IMR-90 (cell line): ENCODE data around the gene SLC43A2. TPM values are rescaled to one million over a fixed set of nuclear protein-coding genes. Genes with fewer than 3 reads are reported as not detected.

ENCODE experiments used
- ATAC-seq: fragments of 200-7000 bp; cut with Tn5 transposase; 2 replicates; pipeline ENCODE4 v1.9.1; 2020; ENCODE audit warnings: low read depth, mild to moderate bottlenecking, moderate library complexity
- BruUV-seq: library from RNA; stranded (reverse); fragments of 400-500 nt; replicated peaks from 2 replicates; lab custom pipeline; 2021; lab: Mats Ljungman, UMichigan
- CTCF ChIA-PET: fragments of 300-600 bp; formaldehyde crosslinking; extraction: SDS; loops from one replicate; lab custom pipeline; 2021; ENCODE audit warnings: antibody characterized with exemption; lab: Yijun Ruan, JAX
- POLR2A ChIA-PET: fragments of 300-600 bp; sonication (Branson Sonifier 250); formaldehyde crosslinking; loops from one replicate; lab custom pipeline; 2022; ENCODE audit warnings: antibody characterized with exemption; ENCODE audit not compliant: unreplicated experiment; lab: Charles Lee
- DNase-seq: peaks from one replicate; pipeline ENCODE4 v3.0.0; 2013
- H2AFZ ChIP-seq: replicated peaks from 2 replicates; pipeline ENCODE3; 2013; ENCODE audit warnings: low read length, mild to moderate bottlenecking; ENCODE audit not compliant: poor library complexity
- H2AK5ac ChIP-seq: 2 replicates; pipeline ENCODE4 v1.6.1; 2013; ENCODE audit warnings: low read depth, low read length, inconsistent platforms
- H2AK9ac ChIP-seq: replicated peaks from 2 replicates; pipeline ENCODE3; 2013; ENCODE audit warnings: mild to moderate bottlenecking, low read depth, low read length, moderate library complexity; ENCODE audit not compliant: poor library complexity
- H2BK120ac ChIP-seq: 2 replicates; pipeline ENCODE4 v1.6.1; 2013; ENCODE audit warnings: low read depth, low read length, inconsistent platforms
- H2BK15ac ChIP-seq: 3 replicates; pipeline ENCODE4 v1.6.1; 2013; ENCODE audit warnings: low read depth, low read length, inconsistent platforms
- H2BK20ac ChIP-seq: 2 replicates; pipeline ENCODE4 v1.6.1; 2013; ENCODE audit warnings: low read depth, mild to moderate bottlenecking, inconsistent platforms, low read length, moderate library complexity
- H2BK5ac ChIP-seq: 2 replicates; pipeline ENCODE4 v1.6.1; 2013; ENCODE audit warnings: mild to moderate bottlenecking, low read depth, low read length, inconsistent platforms; ENCODE audit not compliant: poor library complexity, severe bottlenecking
- H3K14ac ChIP-seq: replicated peaks from 2 replicates; pipeline ENCODE4 v1.6.1; 2013; ENCODE audit warnings: low read depth, low read length, inconsistent platforms
- H3K18ac ChIP-seq: 2 replicates; pipeline ENCODE4 v1.6.1; 2013; ENCODE audit warnings: low read depth, low read length, control low read depth
- H3K23ac ChIP-seq: 2 replicates; pipeline ENCODE4 v1.6.1; 2013; ENCODE audit warnings: low read depth, low read length, inconsistent platforms
- H3K27ac ChIP-seq: 2 replicates; pipeline ENCODE4 v1.5.1; 2013; ENCODE audit warnings: mild to moderate bottlenecking, control low read depth, low read length; ENCODE audit not compliant: insufficient read depth
- H3K27me3 ChIP-seq: 2 replicates; pipeline ENCODE4 v1.6.1; 2013; ENCODE audit warnings: low read length; ENCODE audit not compliant: control insufficient read depth, insufficient read depth
- H3K36me3 ChIP-seq: 2 replicates; pipeline ENCODE4 v1.6.1; 2013; ENCODE audit warnings: low read length, mixed read lengths; ENCODE audit not compliant: control insufficient read depth, insufficient read depth
- H3K4ac ChIP-seq: 2 replicates; pipeline ENCODE4 v1.6.1; 2013; ENCODE audit warnings: low read depth, low read length, inconsistent platforms
- H3K4me1 ChIP-seq: 2 replicates; pipeline ENCODE4 v1.6.1; 2013; ENCODE audit warnings: low read length, mixed read lengths; ENCODE audit not compliant: control insufficient read depth, insufficient read depth
- H3K4me2 ChIP-seq: 2 replicates; pipeline ENCODE4 v1.6.1; 2013; ENCODE audit warnings: low read depth, mild to moderate bottlenecking, control low read depth, low read length, moderate library complexity
- H3K4me3 ChIP-seq: 2 replicates; pipeline ENCODE4 v1.5.1; 2013; ENCODE audit warnings: low read depth, mild to moderate bottlenecking, control low read depth, low read length, moderate library complexity; ENCODE audit not compliant: insufficient read depth
- H3K56ac ChIP-seq: 2 replicates; pipeline ENCODE4 v1.6.1; 2013; ENCODE audit warnings: low read length, inconsistent platforms; ENCODE audit not compliant: insufficient read depth; ENCODE audit errors: extremely low read depth
- H3K79me1 ChIP-seq, 2 experiments: 2 replicates each; pipeline ENCODE4 v1.6.1; 2013; ENCODE audit warnings: low read length in 2 of 2, inconsistent platforms in 1 of 2, low read depth in 1 of 2
- H3K9ac ChIP-seq: 2 replicates; pipeline ENCODE4 v1.6.1; 2013; ENCODE audit warnings: low read depth, low read length, control low read depth
- H3K9me1 ChIP-seq: 2 replicates; pipeline ENCODE4 v1.6.1; 2013; ENCODE audit warnings: low read length, inconsistent platforms; ENCODE audit not compliant: insufficient read depth
- H3K9me3 ChIP-seq: 2 replicates; pipeline ENCODE4 v1.6.1; 2013; ENCODE audit warnings: low read length; ENCODE audit not compliant: control insufficient read depth, insufficient read depth
- H4K20me1 ChIP-seq: 2 replicates; pipeline ENCODE4 v1.6.1; 2013; ENCODE audit warnings: low read length, inconsistent platforms; ENCODE audit not compliant: insufficient read depth
- H4K5ac ChIP-seq: 2 replicates; pipeline ENCODE4 v1.6.1; 2013; ENCODE audit warnings: mild to moderate bottlenecking, low read depth, low read length, control low read depth
- H4K8ac ChIP-seq, 2 experiments: 2 replicates each; pipeline ENCODE4 v1.6.1; 2013; ENCODE audit warnings: low read depth in 2 of 2, low read length in 2 of 2, control low read depth in 1 of 2, inconsistent platforms in 1 of 2
- H4K91ac ChIP-seq: 2 replicates; pipeline ENCODE4 v1.6.1; 2013; ENCODE audit warnings: low read depth, low read length, inconsistent platforms; ENCODE audit not compliant: insufficient read depth
- BHLHE40 ChIP-seq: fragments of 150-350 bp; IDR thresholded peaks from 2 replicates; pipeline ENCODE4 v1.6.1; 2016; ENCODE audit warnings: mild to moderate bottlenecking, low read depth, low read length
- CEBPB ChIP-seq: IDR thresholded peaks from 2 replicates; pipeline ENCODE4 v1.6.1; 2012; ENCODE audit warnings: low read depth, low read length, improper control_type of control experiment
- MAFK ChIP-seq: IDR thresholded peaks from 2 replicates; pipeline ENCODE4 v1.6.1; 2012; ENCODE audit warnings: low read depth, low read length, improper control_type of control experiment
- MXI1 ChIP-seq: IDR thresholded peaks from 2 replicates; pipeline ENCODE4 v1.6.1; 2012; ENCODE audit warnings: low read depth, mild to moderate bottlenecking, low read length, moderate library complexity, borderline replicate concordance
- NFE2L2 ChIP-seq: fragments of 150-350 bp; IDR thresholded peaks from 2 replicates; pipeline ENCODE4 v1.6.1; 2016; ENCODE audit warnings: low read depth, mild to moderate bottlenecking, low read length
- RCOR1 ChIP-seq: IDR thresholded peaks from 2 replicates; pipeline ENCODE4 v1.6.1; 2012; ENCODE audit warnings: mild to moderate bottlenecking, low read length, improper control_type of control experiment; ENCODE audit not compliant: insufficient replicate concordance
- SMC3 ChIP-seq: fragments of 150-350 bp; IDR thresholded peaks from 2 replicates; pipeline ENCODE4 v1.6.1; 2016; ENCODE audit warnings: low read depth, mild to moderate bottlenecking, antibody characterized with exemption, low read length, moderate library complexity
- USF2 ChIP-seq: fragments of 150-350 bp; IDR thresholded peaks from 2 replicates; pipeline ENCODE4 v1.6.1; 2017; ENCODE audit warnings: mild to moderate bottlenecking, antibody characterized with exemption, low read length, low read depth
- WGBS, 2 experiments: methylation state at CpG; one replicate each; pipeline versions ENCODE4 v1.1.5 to v1.1.7; 2013; ENCODE audit warnings: missing lambda C conversion rate in 2 of 2; ENCODE audit not compliant: insufficient read length in 1 of 2; ENCODE audit errors: extremely low coverage in 2 of 2; 5-methylcytosine and 5-hydroxymethylcytosine counted together
- dilution Hi-C: fragments of 300-500 bp; cut with HindIII; formaldehyde crosslinking; loops from one replicate; pipeline ENCODE4 v1.14.3; 2018; ENCODE audit warnings: low sequenced_read_pairs; ENCODE audit not compliant: unreplicated experiment
- in situ Hi-C: fragments of 300-500 bp; cut with MboI; formaldehyde crosslinking; loops from 3 replicates; pipeline ENCODE4 v1.14.3; 2019; ENCODE audit warnings: low sequenced_read_pairs, inconsistent platforms, mixed read lengths
- intact Hi-C: fragments of 100-400 bp; cut with micrococcal nuclease; formaldehyde crosslinking; loops from 2 replicates; pipeline ENCODE4 v1.10.0; 2022
- polyA plus RNA-seq, 3 experiments: library from polyadenylated mRNA; depleted of rRNA; stranded (reverse); fragments of >200 nt; gene quantifications; 2 replicates each; pipeline ENCODE4 v1.2.3, GENCODE V29; 2012; ENCODE audit warnings: low replicate concordance in 1 of 3
- total RNA-seq: library from RNA; depleted of rRNA; stranded (reverse); fragments of >200 nt; gene quantifications from 2 replicates; pipeline ENCODE4 v1.2.3, GENCODE V29; 2012

Gene SLC43A2
- total and polyA plus RNA-seq, 2 of the 4 experiments (the other 2 are of a cell fraction) = 3.8 to 9.0 TPM

GRCh38 chr17:1598399-1599095 lies 30.1 kb downstream of the SLC43A2 start:
- CTCF ChIA-PET = interaction anchor here (0.6 kb wide), 1 partner anchor 19 kb away, joined by 3 read pairs; no protein-coding TSS in a partner anchor
- TF ChIP-seq SMC3 (no peak), USF2 (no peak), NFE2L2 (no peak), MXI1 (no peak), CEBPB (no peak), MAFK (no peak), BHLHE40 (no peak), RCOR1 (no peak)
- WGBS, 2 experiments = 82% methylated on average over 5 of the region's 8 CpGs; no CpG with 5 or more reads in 1 of the 2 experiments
- no peak overlapping the region for H2AK5ac ChIP-seq
- no peaks in the 10 kb centered on the region for H3K9me1 ChIP-seq
- POLR2A ChIA-PET = no interaction called here
- H3K9ac ChIP-seq = no peak overlapping the region
- H3K36me3 ChIP-seq = no peaks in the 10 kb centered on the region
- H3K9me3 ChIP-seq = peaks cover 8% of the 10 kb centered on the region; the same call in 1 of the 2 replicates
- no peak overlapping the region for H2BK120ac ChIP-seq
- no peaks in the 10 kb centered on the region for H3K27me3 ChIP-seq
- ATAC-seq (no peak), DNase-seq (no peak)
- H3K27ac ChIP-seq = no peak overlapping the region
- no TSS peak for BruUV-seq
- H4K8ac ChIP-seq = no peak overlapping the region
- no peak overlapping the region for H3K14ac ChIP-seq
- H2AFZ ChIP-seq = no peak overlapping the region
- H3K4me2 ChIP-seq = no peak overlapping the region
- no peak overlapping the region for H3K56ac ChIP-seq
- H2BK15ac ChIP-seq = no peak overlapping the region
- intact Hi-C loops = no loop called here
- H3K4me1 ChIP-seq = no peaks in the 10 kb centered on the region
- no peak overlapping the region for H2BK5ac ChIP-seq
- no peak overlapping the region for H4K91ac ChIP-seq
- no peak overlapping the region for H3K23ac ChIP-seq
- no peak overlapping the region for H3K4ac ChIP-seq
- H3K79me1 ChIP-seq = no peaks in the 10 kb centered on the region
- no peak overlapping the region for H2BK20ac ChIP-seq
- dilution Hi-C loops = no loop called here
- H4K20me1 ChIP-seq = no peaks in the 10 kb centered on the region; the same call in 1 of the 2 replicates
- no peak overlapping the region for H3K18ac ChIP-seq
- H4K5ac ChIP-seq = no peak overlapping the region
- H3K4me3 ChIP-seq = no peak overlapping the region
- H2AK9ac ChIP-seq = no peak overlapping the region
- in situ Hi-C loops = no loop called here
